Muscle layer of duodenum (tissue), 2 donors: ENCODE data around the gene MCM7.
A peak's percentile ranks its signal among the peaks of the same experiment; 100 is the strongest.

Source experiments
- H3K27ac ChIP-seq: one replicate; pipeline ENCODE4 v1.7.0; 2013; ENCODE audit warnings: mild to moderate bottlenecking, low read length
- H3K27me3 ChIP-seq: one replicate; pipeline ENCODE4 v1.7.0; 2013; ENCODE audit warnings: low read depth, mild to moderate bottlenecking, control low read depth, low read length
- H3K36me3 ChIP-seq, 2 donors: one replicate each; pipeline ENCODE4 v1.7.0; 2013; ENCODE audit warnings: low read length in 2 of 2, control low read depth in 1 of 2, mild to moderate bottlenecking in 1 of 2; ENCODE audit not compliant: insufficient read depth in 2 of 2, control insufficient read depth in 1 of 2
- H3K4me1 ChIP-seq, 2 donors: one replicate each; pipeline ENCODE4 v1.7.0; 2013; ENCODE audit warnings: low read length in 2 of 2, mild to moderate bottlenecking in 2 of 2, control low read depth in 1 of 2, moderate library complexity in 1 of 2; ENCODE audit not compliant: insufficient read depth in 2 of 2, control insufficient read depth in 1 of 2
- H3K4me3 ChIP-seq, 2 donors: one replicate each; pipeline ENCODE4 v1.7.0; 2013; ENCODE audit warnings: low read length in 2 of 2, low read depth in 1 of 2, mild to moderate bottlenecking in 1 of 2
- H3K9me3 ChIP-seq, 2 donors: one replicate each; pipeline ENCODE4 v1.7.0; 2013; ENCODE audit warnings: low read length in 2 of 2, control low read depth in 1 of 2, mild to moderate bottlenecking in 1 of 2; ENCODE audit not compliant: control insufficient read depth in 1 of 2
- donor health status: healthy.

Gene MCM7

GRCh38 chr7:100119970-100120732, 19.0 kb upstream of the MCM7 start:
- no peaks in the 10 kb centered on the region for H3K9me3 ChIP-seq
- no peaks in the 10 kb centered on the region for H3K27me3 ChIP-seq
- H3K36me3 ChIP-seq = no peaks in the 10 kb centered on the region
- H3K27ac ChIP-seq = peak overlapping the region; percentile 95
- peak overlapping the region; percentile 93 to 98 for H3K4me3 ChIP-seq
- H3K4me1 ChIP-seq = peaks cover 10 to 18% of the 10 kb centered on the region in 2 donors

- Histone ChIP-seq H3K27ac (peak within 1 kb of the TSS; percentile 95), H3K9me3 (no peaks in the 10 kb centered on the region), H3K27me3 (no peaks in the 10 kb centered on the region), H3K4me3 (peak within 1 kb of the TSS; percentile 93 to 98), H3K4me1 (peaks cover 6 to 18% of the 10 kb centered on the region in 2 donors), H3K36me3 (no peaks in the 10 kb centered on the region)
These were observed 18.1 kb upstream of the MCM7 start, which contains the start of the genes CNPY4 and TAF6 for GRCh38 chr7:100119072-100119969. Gene CNPY4, plus strand, starts transcription at chr7:100119634. Its CDS starts 111 bp downstream, at chr7:100119745. Gene TAF6, minus strand, starts transcription at chr7:100119358. Its CDS starts 5,149 bp downstream, at chr7:100114209.

GRCh38 chr7:100118388-100119071, 17.3 kb upstream of the MCM7 start:
- Histone ChIP-seq H3K4me1 (peaks cover 6 to 18% of the 10 kb centered on the region in 2 donors), H3K27ac (peak overlapping the region; percentile 95), H3K9me3 (no peaks in the 10 kb centered on the region), H3K36me3 (peaks cover 0 to 6% of the 10 kb centered on the region in 2 donors), H3K4me3 (peak overlapping the region; percentile 93 to 98), H3K27me3 (no peaks in the 10 kb centered on the region)

- peaks cover under 1 to 11% of the 10 kb centered on the region in 2 donors for H3K4me1 ChIP-seq
- no peaks in the 10 kb centered on the region for H3K27me3 ChIP-seq
- H3K36me3 ChIP-seq = peaks cover 11 to 32% of the 10 kb centered on the region in 2 donors
- H3K27ac ChIP-seq = no peak overlapping the region
- H3K9me3 ChIP-seq = no peaks in the 10 kb centered on the region
- no peak overlapping the region for H3K4me3 ChIP-seq
These were observed 13.8 kb upstream of the MCM7 start for GRCh38 chr7:100115026-100115425.

- no peak overlapping the region for H3K4me3 ChIP-seq
- H3K9me3 ChIP-seq = no peaks in the 10 kb centered on the region
- peaks cover 19 to 50% of the 10 kb centered on the region in 2 donors for H3K36me3 ChIP-seq
- no peaks in the 10 kb centered on the region for H3K27me3 ChIP-seq
- no peak overlapping the region for H3K27ac ChIP-seq
- H3K4me1 ChIP-seq = no peaks in the 10 kb centered on the region
These were observed 10.7 kb upstream of the MCM7 start for GRCh38 chr7:100111914-100112313.

- Histone ChIP-seq H3K27ac (no peak overlapping the region), H3K9me3 (no peaks in the 10 kb centered on the region), H3K4me1 (no peaks in the 10 kb centered on the region), H3K36me3 (peaks cover 21 to 58% of the 10 kb centered on the region in 2 donors), H3K27me3 (no peaks in the 10 kb centered on the region), H3K4me3 (no peak overlapping the region)
These were observed 10.0 kb upstream of the MCM7 start for GRCh38 chr7:100111156-100111555.

- no peak overlapping the region for H3K27ac ChIP-seq
- no peak overlapping the region for H3K4me3 ChIP-seq
- no peaks in the 10 kb centered on the region for H3K4me1 ChIP-seq
- H3K27me3 ChIP-seq = no peaks in the 10 kb centered on the region
- H3K9me3 ChIP-seq = no peaks in the 10 kb centered on the region
- peaks cover 27 to 72% of the 10 kb centered on the region in 2 donors for H3K36me3 ChIP-seq
These were observed 8.4 kb upstream of the MCM7 start for GRCh38 chr7:100109521-100110163.

- Histone ChIP-seq H3K9me3 (no peaks in the 10 kb centered on the region), H3K36me3 (peaks cover 27 to 72% of the 10 kb centered on the region in 2 donors)
These were observed 6.7 kb upstream of the MCM7 start for GRCh38 chr7:100107890-100108289.

GRCh38 chr7:100107125-100107737, 6.0 kb upstream of the MCM7 start:
- H3K36me3 ChIP-seq = peaks cover 27 to 70% of the 10 kb centered on the region in 2 donors

More at GRCh38 chr7:100107890-100108289, 6.7 kb upstream of the MCM7 start:
- Histone ChIP-seq H3K27ac (no peak overlapping the region), H3K4me1 (no peaks in the 10 kb centered on the region), H3K27me3 (no peaks in the 10 kb centered on the region), H3K4me3 (no peak overlapping the region)

GRCh38 chr7:100106633-100107032, 5.4 kb upstream of the MCM7 start:
- H3K36me3 ChIP-seq = peaks cover 25 to 64% of the 10 kb centered on the region in 2 donors
- no peaks in the 10 kb centered on the region for H3K9me3 ChIP-seq
- no peaks in the 10 kb centered on the region for H3K27me3 ChIP-seq
- no peak overlapping the region for H3K4me3 ChIP-seq
- H3K27ac ChIP-seq = no peak overlapping the region
- H3K4me1 ChIP-seq = peaks cover 0 to 5% of the 10 kb centered on the region in 2 donors

More at GRCh38 chr7:100107125-100107737, 6.0 kb upstream of the MCM7 start:
- Histone ChIP-seq H3K9me3 (no peaks in the 10 kb centered on the region), H3K27me3 (no peaks in the 10 kb centered on the region), H3K27ac (no peak overlapping the region), H3K4me1 (peaks cover 0 to 5% of the 10 kb centered on the region in 2 donors), H3K4me3 (no peak overlapping the region)
